SK-N-SH treated with all-trans-retinoic acid at 6 μM for 48 hours (cell line): ENCODE data around the gene UBR1.

Source experiments
- ARNTL ChIP-seq: fragments of 450-650 bp; formaldehyde crosslinking; IDR thresholded peaks from 2 replicates; pipeline ENCODE4 v1.5.0; 2020; ENCODE audit warnings: low read depth, mild to moderate bottlenecking, moderate library complexity, borderline replicate concordance
- ZNF565 ChIP-seq: fragments of 450-650 bp; formaldehyde crosslinking; conservative IDR thresholded peaks from 2 replicates; pipeline ENCODE4 v1.5.0; 2020; ENCODE audit warnings: low read depth, mild to moderate bottlenecking, moderate library complexity
- TF ChIP-seq, protein P1 (sequence below): fragments of 250-450 bp; sonication (Bioruptor Pico); IDR thresholded peaks from 2 replicates; pipeline ENCODE4 v1.8.0; 2020; ENCODE audit warnings: mild to moderate bottlenecking, moderate library complexity, borderline replicate concordance

DNA sequence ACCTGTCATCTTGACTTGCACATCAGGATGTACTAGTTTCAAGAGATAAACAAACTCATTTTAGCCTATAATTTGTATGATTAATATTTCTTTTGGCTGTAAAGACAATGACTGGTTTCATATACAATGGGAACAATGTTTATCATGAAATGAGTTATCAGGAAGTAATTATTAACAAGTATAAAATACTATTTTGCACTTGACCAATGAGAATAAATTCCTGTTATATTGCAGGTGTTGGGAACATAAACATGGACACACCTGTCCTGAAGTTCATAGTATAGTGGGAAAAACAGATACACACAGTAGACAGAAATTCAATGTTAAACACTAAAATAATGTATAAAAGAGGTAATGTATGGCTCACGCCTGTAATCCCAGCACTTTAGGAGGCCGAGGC is 56.9 kb downstream of the UBR1 start:
- TF ChIP-seq ZNF565 (CRISPR knock-in tag) (no peak), ARNTL (CRISPR knock-in tag) (no peak)
- TF ChIP-seq, protein P1, sequence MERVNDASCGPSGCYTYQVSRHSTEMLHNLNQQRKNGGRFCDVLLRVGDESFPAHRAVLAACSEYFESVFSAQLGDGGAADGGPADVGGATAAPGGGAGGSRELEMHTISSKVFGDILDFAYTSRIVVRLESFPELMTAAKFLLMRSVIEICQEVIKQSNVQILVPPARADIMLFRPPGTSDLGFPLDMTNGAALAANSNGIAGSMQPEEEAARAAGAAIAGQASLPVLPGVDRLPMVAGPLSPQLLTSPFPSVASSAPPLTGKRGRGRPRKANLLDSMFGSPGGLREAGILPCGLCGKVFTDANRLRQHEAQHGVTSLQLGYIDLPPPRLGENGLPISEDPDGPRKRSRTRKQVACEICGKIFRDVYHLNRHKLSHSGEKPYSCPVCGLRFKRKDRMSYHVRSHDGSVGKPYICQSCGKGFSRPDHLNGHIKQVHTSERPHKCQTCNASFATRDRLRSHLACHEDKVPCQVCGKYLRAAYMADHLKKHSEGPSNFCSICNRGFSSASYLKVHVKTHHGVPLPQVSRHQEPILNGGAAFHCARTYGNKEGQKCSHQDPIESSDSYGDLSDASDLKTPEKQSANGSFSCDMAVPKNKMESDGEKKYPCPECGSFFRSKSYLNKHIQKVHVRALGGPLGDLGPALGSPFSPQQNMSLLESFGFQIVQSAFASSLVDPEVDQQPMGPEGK (CRISPR knock-in tag), result no peak
